Caco-2 (cell line): ENCODE data around the gene NUSAP1. TPM values are rescaled to one million over a fixed set of nuclear protein-coding genes. Genes with fewer than 3 reads are reported as not detected.

Source experiments
- BruUV-seq: library from RNA; stranded (reverse); fragments of 400-500 nt; replicated peaks from 2 replicates; lab custom pipeline; 2021; lab: Mats Ljungman, UMichigan
- CTCF ChIA-PET: fragments of 300-600 bp; sonication (Branson Sonifier 250); formaldehyde crosslinking; loops from one replicate; lab custom pipeline; 2022; ENCODE audit warnings: antibody characterized with exemption; lab: Charles Lee
- POLR2A ChIA-PET: fragments of 300-600 bp; sonication (Branson Sonifier 250); formaldehyde crosslinking; loops from one replicate; lab custom pipeline; 2022; ENCODE audit warnings: antibody characterized with exemption; lab: Charles Lee
- DNase-seq, 2 experiments: peaks; one replicate each; pipeline versions ENCODE4 v3.0.0 to v3.0.0-alpha.2; 2020 to 2022
- H3K27me3 ChIP-seq: replicated peaks from 2 replicates; pipeline ENCODE4 v1.6.0; 2011; ENCODE audit warnings: low read length; ENCODE audit not compliant: control insufficient read depth, insufficient read depth
- H3K36me3 ChIP-seq: 2 replicates; pipeline ENCODE4 v1.5.1; 2011; ENCODE audit warnings: low read length; ENCODE audit not compliant: control insufficient read depth, insufficient read depth
- H3K4me1 ChIP-seq: fragments of 250-450 bp; sonication (Bioruptor Pico); 2 replicates; pipeline ENCODE4 v1.5.1; 2020; ENCODE audit warnings: mild to moderate bottlenecking
- H3K4me3 ChIP-seq: 2 replicates; pipeline ENCODE4 v1.5.1; 2011; ENCODE audit warnings: low read depth, mild to moderate bottlenecking, control low read depth, low read length
- H3K9me3 ChIP-seq: fragments of 250-450 bp; sonication (Bioruptor Pico); 2 replicates; pipeline ENCODE4 v1.5.1; 2020; ENCODE audit warnings: mild to moderate bottlenecking, moderate library complexity
- H3K27ac Mint-ChIP-seq: one replicate; pipeline ENCODE4 v1.8.0; 2022; ENCODE audit warnings: mixed read lengths; ENCODE audit not compliant: unreplicated experiment
- H3K27me3 Mint-ChIP-seq: one replicate; pipeline ENCODE4 v1.8.0; 2022; ENCODE audit warnings: mixed read lengths; ENCODE audit not compliant: insufficient read depth, unreplicated experiment
- H3K36me3 Mint-ChIP-seq: one replicate; pipeline ENCODE4 v1.8.0; 2022; ENCODE audit warnings: mild to moderate bottlenecking, mixed read lengths; ENCODE audit not compliant: insufficient read depth, unreplicated experiment
- H3K4me1 Mint-ChIP-seq: one replicate; pipeline ENCODE4 v1.8.0; 2022; ENCODE audit warnings: low read depth, mixed read lengths; ENCODE audit not compliant: unreplicated experiment
- H3K4me3 Mint-ChIP-seq: one replicate; pipeline ENCODE4 v1.8.0; 2022; ENCODE audit warnings: mild to moderate bottlenecking, moderate library complexity, mixed read lengths; ENCODE audit not compliant: unreplicated experiment
- H3K9me3 Mint-ChIP-seq: one replicate; pipeline ENCODE4 v1.8.0; 2022; ENCODE audit warnings: mixed read lengths; ENCODE audit not compliant: unreplicated experiment
- CTCF ChIP-seq, 2 experiments: fragments of 200-600 bp in 1 of 2; IDR thresholded peaks; 1 replicate in 1 of 2; 2 replicates in 1 of 2; pipeline versions ENCODE4 v1.5.1 to v1.8.0; 2011 to 2022; ENCODE audit warnings: antibody characterized with exemption in 1 of 2, control low read depth in 1 of 2, inconsistent platforms in 1 of 2, low read depth in 1 of 2, low read length in 1 of 2, mild to moderate bottlenecking in 1 of 2, moderate library complexity in 1 of 2; ENCODE audit not compliant: insufficient read depth in 1 of 2, severe bottlenecking in 1 of 2, unreplicated experiment in 1 of 2
- intact Hi-C: fragments of 100-400 bp; cut with micrococcal nuclease; formaldehyde crosslinking; loops from one replicate; pipeline ENCODE4 v1.10.0; 2022; ENCODE audit not compliant: unreplicated experiment
- total RNA-seq: library from RNA; stranded (reverse); gene quantifications from 2 replicates; pipeline ENCODE4 v1.2.3, GENCODE V29; 2022

NUSAP1 gene
- total RNA-seq, 1 experiment from 2014 or later, result 106 TPM

GRCh38 chr15:41408234-41408641, 75.6 kb downstream of the NUSAP1 start:
- no peaks in the 10 kb centered on the region for H3K9me3 Mint-ChIP-seq
- H3K4me3 ChIP-seq, result no peak overlapping the region
- H3K9me3 ChIP-seq, result no peaks in the 10 kb centered on the region
- intact Hi-C loops, result no loop called here
- ChIA-PET POLR2A (no interaction called here), CTCF (no interaction called here)
- no peaks in the 10 kb centered on the region for H3K36me3 ChIP-seq
- no peaks in the 10 kb centered on the region for H3K4me1 Mint-ChIP-seq
- TF ChIP-seq CTCF (IDR thresholded peaks at IDR 0.05; ENCODE audit: insufficient read depth in 1 of 2, low read depth in 1 of 2, low read length in 1 of 2, severe bottlenecking in 1 of 2, unreplicated experiment in 1 of 2), result no peak
- 0 out of 2 replicates have a peak, but pooled peaks cover 9% of the 10 kb centered on the region for H3K4me1 ChIP-seq
- no peak overlapping the region for H3K27ac Mint-ChIP-seq
- H3K4me3 Mint-ChIP-seq, result no peak overlapping the region
- H3K27me3 Mint-ChIP-seq, result no peaks in the 10 kb centered on the region
- no peaks in the 10 kb centered on the region for H3K36me3 Mint-ChIP-seq
- no peaks in the 10 kb centered on the region for H3K27me3 ChIP-seq
- BruUV-seq, result no TSS peak
- DNase-seq, result peak in 1 of 2 experiments; percentile 32

- no peak for DNase-seq
- H3K4me1 Mint-ChIP-seq, result no peaks in the 10 kb centered on the region
- H3K4me1 ChIP-seq, result 0 out of 2 replicates have a peak, but pooled peaks cover 9% of the 10 kb centered on the region
- POLR2A ChIA-PET, result no interaction called here
- no peaks in the 10 kb centered on the region for H3K27me3 ChIP-seq
- no peaks in the 10 kb centered on the region for H3K36me3 Mint-ChIP-seq
- H3K27me3 Mint-ChIP-seq, result no peaks in the 10 kb centered on the region
- no peaks in the 10 kb centered on the region for H3K9me3 ChIP-seq
- no peak overlapping the region for H3K4me3 ChIP-seq
- CTCF ChIA-PET, result no interaction called here
- H3K36me3 ChIP-seq, result no peaks in the 10 kb centered on the region
- intact Hi-C loops, result no loop called here
- no peaks in the 10 kb centered on the region for H3K9me3 Mint-ChIP-seq
- H3K27ac Mint-ChIP-seq, result no peak overlapping the region
- no TSS peak for BruUV-seq
- no peak for TF ChIP-seq CTCF (IDR thresholded peaks at IDR 0.05; ENCODE audit: insufficient read depth in 1 of 2, low read depth in 1 of 2, low read length in 1 of 2, severe bottlenecking in 1 of 2, unreplicated experiment in 1 of 2)
- no peak overlapping the region for H3K4me3 Mint-ChIP-seq
Measured at GRCh38 chr15:41411031-41411430, 78.3 kb downstream of the NUSAP1 start.

- intact Hi-C loops, result no loop called here
- no peak for TF ChIP-seq CTCF (IDR thresholded peaks at IDR 0.05; ENCODE audit: insufficient read depth in 1 of 2, low read depth in 1 of 2, low read length in 1 of 2, severe bottlenecking in 1 of 2, unreplicated experiment in 1 of 2)
- no peaks in the 10 kb centered on the region for H3K9me3 Mint-ChIP-seq
- CTCF ChIA-PET, result no interaction called here
- H3K4me1 ChIP-seq, result 0 out of 2 replicates have a peak, but pooled peaks cover 9% of the 10 kb centered on the region
- DNase-seq, result no peak
- H3K9me3 ChIP-seq, result no peaks in the 10 kb centered on the region
- POLR2A ChIA-PET, result no interaction called here
- H3K27me3 ChIP-seq, result no peaks in the 10 kb centered on the region
- H3K27ac Mint-ChIP-seq, result no peak overlapping the region
- no peaks in the 10 kb centered on the region for H3K4me1 Mint-ChIP-seq
- no peak overlapping the region for H3K4me3 Mint-ChIP-seq
- H3K27me3 Mint-ChIP-seq, result no peaks in the 10 kb centered on the region
- no TSS peak for BruUV-seq
- no peaks in the 10 kb centered on the region for H3K36me3 Mint-ChIP-seq
- H3K4me3 ChIP-seq, result no peak overlapping the region
- H3K36me3 ChIP-seq, result no peaks in the 10 kb centered on the region
Measured at GRCh38 chr15:41411441-41411840, 78.8 kb downstream of the NUSAP1 start.
